Measurements from ENCODE around the gene SLC6A9. TPM values are rescaled to one million over a fixed set of nuclear protein-coding genes. Genes with fewer than 3 reads are reported as not detected.

Gene SLC6A9
- total RNA-seq, 2 donors from 2014 or later, result 7.8 to 12.2 TPM

DNA sequence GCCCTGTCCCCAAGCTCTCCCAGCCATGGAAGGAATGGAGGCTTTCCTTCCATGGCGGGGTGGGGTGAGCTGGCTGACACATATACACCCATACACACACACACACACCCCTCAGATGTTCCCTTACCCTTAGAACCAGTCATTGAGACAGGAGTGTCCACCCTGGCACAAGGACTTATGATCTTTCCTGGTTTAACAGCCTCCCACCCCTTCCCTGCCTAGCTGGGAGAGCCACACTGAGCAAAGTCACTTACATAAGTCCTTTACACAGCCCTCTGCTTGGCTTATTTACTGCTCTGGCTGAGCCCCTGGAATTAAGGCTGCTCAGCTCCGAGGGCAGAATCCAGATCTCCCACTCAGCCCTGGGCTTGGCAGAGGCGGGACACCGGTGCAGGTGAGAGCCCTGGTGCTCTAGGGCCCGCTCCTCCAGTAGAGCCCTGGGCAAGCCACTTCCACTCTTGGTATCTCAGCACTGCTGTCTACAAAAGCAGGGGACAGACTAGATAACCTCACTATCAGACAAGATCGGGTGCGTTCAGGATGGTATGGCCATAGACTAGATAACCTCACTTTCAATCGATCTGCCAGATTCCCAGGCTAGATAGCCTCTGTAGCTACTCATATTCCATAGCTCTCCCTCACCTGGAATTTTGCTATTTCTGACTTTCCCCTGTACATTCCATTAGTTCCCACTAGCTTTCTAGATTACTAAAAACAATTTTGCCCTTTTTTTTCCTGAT, 16.7 kb downstream of the SLC6A9 start:
- no peak for DNase-seq (ENCODE audit: low spot score)
- intact Hi-C loops (cut with DNase I), result no loop called here

DNA sequence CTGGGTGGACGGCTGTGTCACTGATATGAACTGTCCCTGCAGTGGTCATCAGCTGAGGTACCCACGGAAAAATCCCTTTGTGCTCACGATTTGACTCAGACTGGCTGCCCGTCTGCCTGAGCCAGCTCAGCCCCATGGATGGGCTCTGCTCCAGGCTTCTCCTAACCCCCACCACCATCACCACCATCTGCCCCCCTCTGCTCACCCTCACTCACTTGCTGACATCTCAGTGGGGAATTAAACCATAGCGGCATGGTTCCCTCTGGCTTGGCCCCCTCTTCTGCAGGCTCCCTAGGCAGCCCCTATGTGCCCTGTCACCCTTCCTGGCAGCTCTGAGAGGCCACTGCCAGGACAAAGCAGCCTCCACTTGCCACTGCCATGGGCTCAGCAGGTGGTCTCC, 17.3 kb downstream of the SLC6A9 start:
- intact Hi-C loops (cut with DNase I), result no loop called here
- DNase-seq (ENCODE audit: low spot score), result no peak

GRCh38 chr1:44012941-44013609, 18.2 kb downstream of the SLC6A9 start:
- intact Hi-C loops (cut with DNase I), result no loop called here
- DNase-seq (ENCODE audit: low spot score), result peak; percentile 66

GRCh38 chr1:44012404-44012803, 18.9 kb downstream of the SLC6A9 start:
- intact Hi-C loops (cut with DNase I), result no loop called here
- no peak for DNase-seq (ENCODE audit: low spot score)

GRCh38 chr1:44010935-44011471, 20.3 kb downstream of the SLC6A9 start:
- no peak for DNase-seq (ENCODE audit: low spot score)
- intact Hi-C loops (cut with DNase I), result no loop called here

GRCh38 chr1:44008259-44008658, 23.0 kb downstream of the SLC6A9 start:
- intact Hi-C loops (cut with DNase I), result loop anchor here in 1 of 2 donors (5.0 kb wide), 1 partner anchor 39 kb away; no protein-coding TSS in a partner anchor
- no peak for DNase-seq (ENCODE audit: low spot score)

DNA sequence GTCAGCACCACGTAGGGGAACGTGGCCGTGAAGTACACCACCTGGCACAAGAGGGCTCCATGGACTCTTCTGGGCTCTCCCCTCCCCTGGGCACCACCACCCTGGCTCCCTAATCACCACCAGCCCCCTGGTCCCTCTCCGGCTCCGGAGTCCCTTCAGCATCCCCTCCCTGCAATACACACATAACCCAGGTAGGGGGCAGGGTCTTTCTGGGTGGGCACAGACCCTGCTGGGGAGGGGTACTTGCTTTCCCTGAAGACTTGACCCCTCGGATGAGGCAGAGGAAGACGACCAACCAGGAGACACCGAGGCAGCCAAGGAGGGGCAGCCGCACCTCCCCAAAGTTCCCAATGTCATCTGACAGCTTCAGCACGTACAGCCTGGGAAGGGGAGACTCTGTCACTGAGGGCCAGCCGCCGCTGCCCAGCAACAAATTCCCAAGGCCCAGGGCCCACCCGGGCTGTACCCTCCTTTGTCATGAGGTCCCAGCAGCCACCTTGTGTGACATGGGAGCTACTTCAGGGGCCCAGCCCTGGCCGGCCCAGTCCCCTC, 28.6 kb downstream of the SLC6A9 start:
- intact Hi-C loops (cut with DNase I), result loop anchor here in 1 of 2 donors (5.0 kb wide), 1 partner anchor 45 kb away; no protein-coding TSS in a partner anchor
- DNase-seq (ENCODE audit: low spot score), result no peak

- peak; percentile 64 for DNase-seq (ENCODE audit: low spot score)
- intact Hi-C loops (cut with DNase I), result loop anchor here in 1 of 2 donors (5.0 kb wide), 1 partner anchor 45 kb away; no protein-coding TSS in a partner anchor
Observed at GRCh38 chr1:44002165-44002564, 29.1 kb downstream of the SLC6A9 start.

DNA sequence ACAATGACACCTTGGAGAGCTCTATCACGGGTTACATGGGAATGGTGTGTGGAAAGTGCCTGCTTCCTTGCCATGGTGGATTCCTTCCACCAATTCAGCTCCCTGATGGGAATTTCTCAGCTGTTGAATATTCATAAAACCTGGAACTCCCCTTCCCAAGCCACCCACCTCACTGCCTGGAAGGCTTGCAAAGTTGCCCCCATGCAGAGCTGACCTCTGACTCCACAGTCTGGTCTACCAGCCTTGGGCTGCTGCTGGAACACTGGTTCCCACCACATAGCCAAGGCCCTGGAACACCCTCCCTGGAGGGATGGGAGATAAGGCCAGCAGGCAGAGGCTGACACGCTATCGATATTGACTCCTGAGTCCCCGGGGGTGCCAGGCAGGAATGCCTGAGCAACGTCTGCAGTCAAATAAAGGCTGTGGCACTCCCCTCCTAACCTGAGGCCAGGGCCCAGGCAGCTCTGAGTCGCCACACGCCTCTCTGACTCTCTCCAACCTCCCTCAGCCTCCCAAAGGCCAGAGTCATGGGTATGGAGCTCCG, 31.1 kb downstream of the SLC6A9 start:
- no peak for DNase-seq (ENCODE audit: low spot score)
- intact Hi-C loops (cut with DNase I), result loop anchor here in 1 of 2 donors (5.0 kb wide), 1 partner anchor 47 kb away; no protein-coding TSS in a partner anchor

- intact Hi-C loops (cut with DNase I), result loop anchor here in 1 of 2 donors (5.0 kb wide), 1 partner anchor 33 kb away; the partner anchor contains the start of gene SLC6A9
- no peak for DNase-seq (ENCODE audit: low spot score)
Observed at GRCh38 chr1:43999455-43999854, 31.8 kb downstream of the SLC6A9 start.

DNA sequence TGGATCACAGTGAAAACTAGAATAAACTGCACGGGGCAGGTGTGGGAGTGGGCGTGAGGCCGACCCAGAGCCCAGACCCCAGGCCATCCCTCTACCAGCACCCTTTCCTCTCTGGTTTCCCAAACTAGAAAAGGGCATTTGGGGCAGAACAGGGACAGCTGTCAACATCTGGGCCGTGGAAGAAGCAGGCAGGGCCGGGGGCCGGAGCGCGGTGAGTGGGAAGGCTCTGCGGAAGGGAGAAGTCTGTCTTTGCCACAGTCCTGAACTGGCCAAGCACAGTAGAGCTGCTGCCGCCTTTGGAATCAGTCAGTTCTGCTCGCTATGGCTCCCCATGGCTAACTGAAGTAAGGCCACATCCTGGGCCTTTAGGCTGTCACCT, 33.3 kb downstream of the SLC6A9 start:
- intact Hi-C loops (cut with DNase I), result loop anchor here in 1 of 2 donors (5.0 kb wide), 1 partner anchor 34 kb away; the partner anchor contains the start of gene SLC6A9
- DNase-seq (ENCODE audit: low spot score), result no peak

- DNase-seq (ENCODE audit: low spot score), result no peak
- intact Hi-C loops (cut with DNase I), result loop anchor here in 1 of 2 donors (5.0 kb wide), 1 partner anchor 35 kb away; the partner anchor contains the start of gene SLC6A9
Observed at GRCh38 chr1:43997295-43997999, 33.8 kb downstream of the SLC6A9 start.

DNA sequence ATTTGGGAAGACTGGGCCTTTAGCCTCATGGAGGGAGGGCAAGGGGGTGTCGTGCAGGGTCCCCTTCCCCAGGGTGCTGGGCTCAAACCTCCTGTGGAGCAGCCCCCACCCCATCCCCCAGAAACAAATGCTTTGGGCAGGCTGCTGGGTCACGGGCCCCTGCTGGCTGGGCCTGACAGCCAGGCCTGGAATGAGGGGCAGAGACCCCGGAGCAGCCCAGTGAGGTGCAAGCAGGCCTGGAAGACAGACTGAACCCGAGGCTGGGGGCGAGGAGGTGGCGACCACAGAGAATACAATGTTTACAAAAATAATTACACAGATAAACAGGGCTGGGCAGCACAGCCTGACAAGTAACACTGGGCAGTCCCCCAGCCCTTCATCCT, 34.5 kb downstream of the SLC6A9 start:
- intact Hi-C loops (cut with DNase I), result loop anchor here in 1 of 2 donors (5.0 kb wide), 1 partner anchor 36 kb away; the partner anchor contains the start of gene SLC6A9
- DNase-seq (ENCODE audit: low spot score), result no peak

DNA sequence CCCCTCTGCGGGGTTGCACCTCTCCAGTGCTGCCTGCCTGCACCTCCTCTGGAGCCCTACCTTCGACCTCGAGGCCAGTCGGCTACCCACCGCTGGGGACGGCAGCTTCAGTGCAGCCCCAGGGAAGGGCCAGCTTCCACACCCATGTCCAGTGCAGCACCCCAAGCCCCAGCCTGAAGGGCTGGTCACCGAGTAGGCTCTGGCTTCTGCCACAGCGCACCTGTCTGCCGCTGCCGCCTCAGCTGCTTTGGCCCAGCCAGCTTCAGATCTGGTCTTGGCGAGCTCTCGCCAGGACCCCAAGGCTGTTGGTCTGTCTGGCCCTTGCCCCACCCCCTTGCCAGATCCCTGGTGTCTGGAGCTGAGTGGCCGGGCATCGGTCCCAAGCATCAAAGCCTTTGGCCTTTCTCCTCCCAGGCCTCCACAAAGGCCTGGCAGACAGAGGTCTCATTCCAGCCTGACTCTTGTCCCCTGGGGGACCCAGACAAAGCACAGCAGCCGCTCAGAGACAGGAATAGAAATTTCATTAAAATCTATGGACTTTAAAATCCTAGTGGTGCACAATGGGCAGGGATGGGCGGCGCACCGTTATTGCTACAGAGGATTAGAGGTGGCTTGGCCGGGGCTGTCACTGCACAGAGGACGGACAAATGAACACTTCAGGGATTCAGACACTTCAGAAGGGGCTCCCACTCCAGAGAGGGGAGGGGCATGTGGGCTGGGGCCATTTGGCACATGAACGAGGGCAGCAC, 35.1 kb downstream of the SLC6A9 start:
- intact Hi-C loops (cut with DNase I), result loop anchor here in 1 of 2 donors (5.0 kb wide), 1 partner anchor 36 kb away; the partner anchor contains the start of gene SLC6A9
- no peak for DNase-seq (ENCODE audit: low spot score)

DNA sequence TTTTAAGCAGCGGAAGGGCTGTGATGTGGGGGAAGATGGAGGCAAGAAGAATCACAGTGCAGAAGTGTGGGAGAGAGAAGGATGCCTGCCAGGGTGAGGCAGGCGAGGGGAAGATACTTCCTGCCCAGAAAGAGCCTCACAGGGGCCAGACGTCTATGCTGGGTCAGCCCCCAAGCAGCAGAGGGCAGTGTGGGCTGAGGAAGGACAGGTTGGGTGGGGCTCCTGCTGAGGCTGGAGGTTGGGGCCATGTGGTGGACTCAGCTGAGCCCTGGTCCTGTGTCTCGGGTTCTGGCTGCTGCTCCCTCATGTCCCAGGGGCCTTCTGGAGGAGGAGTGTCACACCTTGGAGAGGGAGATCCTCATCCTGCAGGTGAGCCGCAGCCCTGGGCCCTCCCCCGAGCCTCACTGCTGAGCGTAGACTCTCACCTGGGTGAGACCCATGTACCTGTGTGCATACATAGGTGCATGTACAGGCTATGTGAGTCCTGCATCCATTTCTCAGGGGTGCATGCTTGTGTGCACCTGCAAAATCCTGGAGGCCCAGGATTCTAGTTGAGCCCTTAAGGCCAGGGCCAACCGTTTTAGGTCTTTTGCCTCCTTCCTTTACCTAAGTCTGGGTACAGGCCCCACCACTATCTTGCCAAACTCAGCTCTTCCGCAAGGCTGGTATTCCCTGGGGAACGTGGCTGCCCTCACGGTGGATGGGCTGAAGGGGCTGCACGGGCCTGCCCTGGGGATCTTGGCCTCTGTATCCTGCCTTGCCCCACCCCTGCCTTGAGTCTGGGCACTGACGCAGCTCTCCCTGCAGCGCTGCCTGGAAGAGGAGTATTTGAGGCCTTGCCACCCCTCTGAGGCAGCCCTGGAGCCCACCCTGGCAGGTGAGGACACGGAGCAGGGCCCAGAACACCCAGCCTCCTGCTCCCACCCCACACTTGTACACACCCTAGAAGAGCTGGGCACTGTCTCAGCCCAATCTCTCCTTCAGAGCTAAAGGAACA, 36.2 kb downstream of the SLC6A9 start:
- intact Hi-C loops (cut with DNase I), result loop anchor here (5.0 kb wide), 2 partner anchors 37 to 443 kb away; partner anchors contain the start of gene SLC6A9 (in 1 of the 2)
- DNase-seq (ENCODE audit: low spot score), result no peak

DNA sequence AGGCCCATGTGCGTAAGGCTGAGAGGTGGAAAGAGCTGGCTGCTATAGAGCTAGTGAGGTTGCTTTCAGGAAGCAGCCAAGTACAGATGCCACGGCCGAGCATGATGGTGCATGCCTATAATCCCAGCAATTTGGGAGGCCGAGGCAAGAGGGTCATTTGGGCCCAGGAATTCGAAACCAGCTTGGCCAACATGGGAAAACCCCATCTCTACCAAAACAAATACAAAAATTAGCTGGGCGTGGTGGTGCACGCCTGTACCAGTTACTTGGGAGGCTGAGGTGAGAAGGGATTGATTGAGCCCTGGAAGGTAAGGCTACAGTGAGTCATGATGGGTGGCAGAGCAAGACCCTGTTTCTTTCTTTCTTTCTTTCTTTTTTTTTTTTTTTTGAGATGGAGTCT, 37.2 kb downstream of the SLC6A9 start:
- intact Hi-C loops (cut with DNase I), result loop anchor here in 1 of 2 donors (5.0 kb wide), 1 partner anchor 442 kb away; no protein-coding TSS in a partner anchor

More for the DNA sequence above, 37.2 kb downstream of the SLC6A9 start:
- DNase-seq (ENCODE audit: low spot score), result no peak

All from posterior vena cava (tissue), 2 donors.